CD4-positive, CD25-positive, alpha-beta regulatory T cell (primary cell): ENCODE measurements around the gene SLC23A2. TPM values are rescaled to one million over a fixed set of nuclear protein-coding genes. Genes with fewer than 3 reads are reported as not detected.

ENCODE experiments used
- ATAC-seq, 2 donors: fragments of 150-1000 bp; cut with Tn5 transposase; one replicate each; pipeline ENCODE4 v1.10.0; 2021; ENCODE audit warnings: low read depth in 2 of 2, moderate number of reproducible peaks in 2 of 2, moderate library complexity in 1 of 2
- DNase-seq, 3 donors: peaks; one replicate each; pipeline versions ENCODE4 v3.0.0 to v3.0.0-alpha.2; 2012 to 2022; ENCODE audit warnings: mixed read lengths in 1 of 3
- H3K27ac ChIP-seq: one replicate; pipeline ENCODE4 v1.7.0; 2013; ENCODE audit warnings: mild to moderate bottlenecking, low read length; ENCODE audit not compliant: insufficient read depth, poor library complexity, severe bottlenecking
- H3K27me3 ChIP-seq: one replicate; pipeline ENCODE4 v1.7.0; 2013; ENCODE audit warnings: low read length; ENCODE audit not compliant: control insufficient read depth, insufficient read depth
- H3K36me3 ChIP-seq: one replicate; pipeline ENCODE4 v1.7.0; 2013; ENCODE audit warnings: mild to moderate bottlenecking, low read length, moderate library complexity; ENCODE audit not compliant: control insufficient read depth, insufficient read depth
- H3K4me1 ChIP-seq: 2 replicates; pipeline ENCODE4 v1.7.0; 2013; ENCODE audit warnings: mild to moderate bottlenecking, low read length; ENCODE audit not compliant: insufficient read depth, control insufficient read depth, poor library complexity, severe bottlenecking
- H3K4me3 ChIP-seq: one replicate; pipeline ENCODE4 v1.7.0; 2013; ENCODE audit warnings: low read depth, mild to moderate bottlenecking, low read length, moderate library complexity
- H3K9me3 ChIP-seq, 2 experiments: 1 replicate in 1 of 2; 2 replicates in 1 of 2; pipeline ENCODE4 v1.7.0; 2013; ENCODE audit warnings: low read length in 2 of 2, mild to moderate bottlenecking in 1 of 2, moderate library complexity in 1 of 2; ENCODE audit not compliant: control insufficient read depth in 2 of 2
- H3K27ac Mint-ChIP-seq, 3 donors: one replicate each; pipeline ENCODE4 v1.8.0; 2020 to 2022; ENCODE audit warnings: mild to moderate bottlenecking in 3 of 3, mixed read lengths in 3 of 3, moderate library complexity in 2 of 3
- H3K27me3 Mint-ChIP-seq: one replicate; pipeline ENCODE4 v1.8.0; 2022; ENCODE audit warnings: mild to moderate bottlenecking, mixed read lengths
- H3K36me3 Mint-ChIP-seq: one replicate; pipeline ENCODE4 v1.8.0; 2020; ENCODE audit warnings: mixed read lengths
- H3K4me1 Mint-ChIP-seq, 4 donors: one replicate each; pipeline ENCODE4 v1.8.0; 2020 to 2022; ENCODE audit warnings: mixed read lengths in 4 of 4, mild to moderate bottlenecking in 1 of 4
- H3K4me3 Mint-ChIP-seq, 4 donors: one replicate each; pipeline ENCODE4 v1.8.0; 2020 to 2022; ENCODE audit warnings: mild to moderate bottlenecking in 4 of 4, mixed read lengths in 4 of 4, moderate library complexity in 3 of 4
- H3K9me3 Mint-ChIP-seq, 7 donors: one replicate each; pipeline ENCODE4 v1.8.0; 2020 to 2022; ENCODE audit warnings: mixed read lengths in 7 of 7, mild to moderate bottlenecking in 3 of 7, moderate library complexity in 2 of 7
- polyA plus RNA-seq, 4 donors: library from polyadenylated mRNA; unstranded; fragments of 300-500 nt; fragmentation: Illumina TruSeq; gene quantifications; one replicate each; pipeline ENCODE4 v1.2.3, GENCODE V29; 2021
- total RNA-seq: library from RNA; stranded (reverse); gene quantifications from one replicate; pipeline ENCODE4 v1.2.3, GENCODE V29; 2022

The SLC23A2 gene
- total and polyA plus RNA-seq, 5 donors from 2014 or later: 3.7 to 19.6 (median 4.7) TPM

GRCh38 chr20:4997222-4997621, 4.1 kb downstream of the SLC23A2 start:
- Histone ChIP-seq H3K9me3 (no peaks in the 10 kb centered on the region), H3K36me3 (no peaks in the 10 kb centered on the region), H3K27ac (no peak overlapping the region), H3K4me1 (peaks cover 24% of the 10 kb centered on the region), H3K4me3 (no peak overlapping the region), H3K27me3 (no peaks in the 10 kb centered on the region)
- peaks cover 5 to 66% (median 39%) of the 10 kb centered on the region in 4 donors for H3K4me1 Mint-ChIP-seq
- no peak for DNase-seq
- no peaks in the 10 kb centered on the region for H3K9me3 Mint-ChIP-seq
- no peaks in the 10 kb centered on the region for H3K27me3 Mint-ChIP-seq
- peak overlapping the region in 1 of 4 donors; percentile 30 for H3K4me3 Mint-ChIP-seq
- peak overlapping the region in 1 of 3 donors; percentile 37 for H3K27ac Mint-ChIP-seq
- H3K36me3 Mint-ChIP-seq: peaks cover 6% of the 10 kb centered on the region
- ATAC-seq: no peak

GRCh38 chr20:4989570-4989969, 11.7 kb downstream of the SLC23A2 start:
- Mint-ChIP-seq H3K36me3 (peaks cover 13% of the 10 kb centered on the region), H3K27ac (peak overlapping the region; percentile 11 to 64 (median 39)), H3K4me1 (peaks cover 12 to 46% (median 23%) of the 10 kb centered on the region in 4 donors), H3K4me3 (peak overlapping the region in 1 of 4 donors; percentile 38), H3K9me3 (no peaks in the 10 kb centered on the region), H3K27me3 (no peaks in the 10 kb centered on the region)
- no peaks in the 10 kb centered on the region for H3K9me3 ChIP-seq
- DNase-seq (no peak), ATAC-seq (no peak)
- H3K27me3 ChIP-seq: no peaks in the 10 kb centered on the region
- peaks cover 3% of the 10 kb centered on the region for H3K36me3 ChIP-seq
- no peak overlapping the region for H3K27ac ChIP-seq
- no peak overlapping the region for H3K4me3 ChIP-seq
- no peaks in the 10 kb centered on the region for H3K4me1 ChIP-seq

- no peaks in the 10 kb centered on the region for H3K9me3 ChIP-seq
- Mint-ChIP-seq H3K4me3 (no peak overlapping the region), H3K36me3 (peaks cover 17% of the 10 kb centered on the region), H3K27ac (peak overlapping the region in 1 of 3 donors; percentile 30), H3K9me3 (no peaks in the 10 kb centered on the region), H3K4me1 (peaks cover 6 to 43% (median 22%) of the 10 kb centered on the region in 4 donors), H3K27me3 (no peaks in the 10 kb centered on the region)
- H3K4me1 ChIP-seq: no peaks in the 10 kb centered on the region
- no peak overlapping the region for H3K27ac ChIP-seq
- peaks cover 3% of the 10 kb centered on the region for H3K36me3 ChIP-seq
- ATAC-seq (no peak), DNase-seq (no peak)
- H3K4me3 ChIP-seq: no peak overlapping the region
- H3K27me3 ChIP-seq: no peaks in the 10 kb centered on the region
Measured at GRCh38 chr20:4987130-4987529, 14.2 kb downstream of the SLC23A2 start.

GRCh38 chr20:4985658-4986057, 15.7 kb downstream of the SLC23A2 start:
- Mint-ChIP-seq H3K4me3 (no peak overlapping the region), H3K36me3 (peaks cover 17% of the 10 kb centered on the region), H3K4me1 (peaks cover 6 to 42% (median 22%) of the 10 kb centered on the region in 4 donors), H3K27ac (no peak overlapping the region), H3K27me3 (no peaks in the 10 kb centered on the region), H3K9me3 (no peaks in the 10 kb centered on the region)
- H3K27ac ChIP-seq: no peak overlapping the region
- ATAC-seq (peak in 1 of 2 donors; percentile 20), DNase-seq (no peak)
- no peaks in the 10 kb centered on the region for H3K9me3 ChIP-seq
- H3K4me3 ChIP-seq: no peak overlapping the region
- H3K4me1 ChIP-seq: no peaks in the 10 kb centered on the region
- no peaks in the 10 kb centered on the region for H3K27me3 ChIP-seq
- H3K36me3 ChIP-seq: peaks cover 3% of the 10 kb centered on the region

- Mint-ChIP-seq H3K4me3 (no peak overlapping the region), H3K27ac (no peak overlapping the region), H3K36me3 (peaks cover 12% of the 10 kb centered on the region), H3K9me3 (no peaks in the 10 kb centered on the region), H3K27me3 (no peaks in the 10 kb centered on the region), H3K4me1 (peaks cover 0 to 44% (median 17%) of the 10 kb centered on the region in 4 donors)
- Histone ChIP-seq H3K4me3 (no peak overlapping the region), H3K4me1 (no peaks in the 10 kb centered on the region), H3K9me3 (no peaks in the 10 kb centered on the region), H3K36me3 (peaks cover 3% of the 10 kb centered on the region), H3K27ac (no peak overlapping the region), H3K27me3 (no peaks in the 10 kb centered on the region)
- no peak for ATAC-seq
- DNase-seq: no peak
Measured at GRCh38 chr20:4982281-4982680, 19.0 kb downstream of the SLC23A2 start.

GRCh38 chr20:4979841-4980410, 21.4 kb downstream of the SLC23A2 start:
- H3K36me3 Mint-ChIP-seq: peaks cover 3% of the 10 kb centered on the region
- no peak for DNase-seq
- peaks cover 0 to 42% (median 11%) of the 10 kb centered on the region in 4 donors for H3K4me1 Mint-ChIP-seq
- no peak overlapping the region for H3K4me3 Mint-ChIP-seq
- H3K4me1 ChIP-seq: no peaks in the 10 kb centered on the region
- no peak for ATAC-seq
- no peak overlapping the region for H3K4me3 ChIP-seq
- no peaks in the 10 kb centered on the region for H3K9me3 ChIP-seq
- no peaks in the 10 kb centered on the region for H3K27me3 ChIP-seq
- no peak overlapping the region for H3K27ac Mint-ChIP-seq
- no peaks in the 10 kb centered on the region for H3K9me3 Mint-ChIP-seq
- H3K36me3 ChIP-seq: no peaks in the 10 kb centered on the region
- H3K27ac ChIP-seq: no peak overlapping the region
- no peaks in the 10 kb centered on the region for H3K27me3 Mint-ChIP-seq

GRCh38 chr20:4978050-4978918, 23.0 kb downstream of the SLC23A2 start:
- no peaks in the 10 kb centered on the region for H3K27me3 Mint-ChIP-seq
- Histone ChIP-seq H3K27me3 (no peaks in the 10 kb centered on the region), H3K4me1 (peaks cover 6% of the 10 kb centered on the region), H3K9me3 (no peaks in the 10 kb centered on the region), H3K36me3 (no peaks in the 10 kb centered on the region), H3K27ac (no peak overlapping the region), H3K4me3 (no peak overlapping the region)
- H3K4me1 Mint-ChIP-seq: peaks cover 9 to 52% (median 14%) of the 10 kb centered on the region in 4 donors
- no peak for DNase-seq
- peaks cover 3% of the 10 kb centered on the region for H3K36me3 Mint-ChIP-seq
- peak overlapping the region in 1 of 3 donors; percentile 59 for H3K27ac Mint-ChIP-seq
- H3K4me3 Mint-ChIP-seq: no peak overlapping the region
- no peaks in the 10 kb centered on the region for H3K9me3 Mint-ChIP-seq
- no peak for ATAC-seq
